Stomach smooth muscle (tissue), 2 donors: Measurements from ENCODE around the gene TREX2.

Experiments used
- H3K27ac ChIP-seq: one replicate; pipeline ENCODE4 v1.7.0; 2013; ENCODE audit warnings: mild to moderate bottlenecking, low read length, inconsistent platforms
- H3K27me3 ChIP-seq, 2 donors: one replicate each; pipeline ENCODE4 v1.7.0; 2013; ENCODE audit warnings: low read length in 2 of 2; ENCODE audit not compliant: insufficient read depth in 2 of 2, control insufficient read depth in 1 of 2
- H3K36me3 ChIP-seq, 2 donors: one replicate each; pipeline ENCODE4 v1.7.0; 2013; ENCODE audit warnings: low read length in 2 of 2; ENCODE audit not compliant: control insufficient read depth in 2 of 2, insufficient read depth in 2 of 2
- H3K4me1 ChIP-seq: one replicate; pipeline ENCODE4 v1.7.0; 2013; ENCODE audit warnings: low read length; ENCODE audit not compliant: control insufficient read depth, insufficient read depth
- H3K4me3 ChIP-seq, 2 donors: one replicate each; pipeline ENCODE4 v1.7.0; 2013; ENCODE audit warnings: low read length in 2 of 2
- H3K9ac ChIP-seq, 2 donors: one replicate each; pipeline ENCODE4 v1.7.0; 2013; ENCODE audit warnings: low read length in 2 of 2, mild to moderate bottlenecking in 1 of 2
- H3K9me3 ChIP-seq, 2 donors: one replicate each; pipeline ENCODE4 v1.7.0; 2013; ENCODE audit warnings: low read length in 2 of 2; ENCODE audit not compliant: control insufficient read depth in 2 of 2
- donor health status: healthy.
- donor health status: Pancreatic carcinoma.

TREX2 gene

GRCh38 chrX:153446636-153446936 lies 730 bp upstream of the TREX2 start:
- Histone ChIP-seq H3K9me3 (no peaks in the 10 kb centered on the region), H3K4me1 (no peaks in the 10 kb centered on the region), H3K27ac (no peak overlapping the region), H3K9ac (no peak overlapping the region), H3K4me3 (no peak overlapping the region), H3K27me3 (no peaks in the 10 kb centered on the region), H3K36me3 (no peaks in the 10 kb centered on the region)

GRCh38 chrX:153445106-153445855 lies 575 bp downstream of the TREX2 start:
- no peak overlapping the region for H3K27ac ChIP-seq
- no peaks in the 10 kb centered on the region for H3K9me3 ChIP-seq
- no peak overlapping the region for H3K4me3 ChIP-seq
- no peaks in the 10 kb centered on the region for H3K36me3 ChIP-seq
- H3K9ac ChIP-seq = no peak overlapping the region
- H3K27me3 ChIP-seq = peaks cover 0 to 5% of the 10 kb centered on the region in 2 donors
- H3K4me1 ChIP-seq = no peaks in the 10 kb centered on the region

- peaks cover 0 to 1% of the 10 kb centered on the region in 2 donors for H3K9me3 ChIP-seq
- no peak overlapping the region for H3K9ac ChIP-seq
- H3K27ac ChIP-seq = no peak overlapping the region
- H3K4me3 ChIP-seq = no peak overlapping the region
- no peaks in the 10 kb centered on the region for H3K36me3 ChIP-seq
- peaks cover 0 to 9% of the 10 kb centered on the region in 2 donors for H3K27me3 ChIP-seq
- H3K4me1 ChIP-seq = no peaks in the 10 kb centered on the region
Measured at GRCh38 chrX:153444333-153445011, 1.4 kb downstream of the TREX2 start.

GRCh38 chrX:153443476-153444332 lies 2.2 kb downstream of the TREX2 start:
- Histone ChIP-seq H3K9me3 (peaks cover 0 to 4% of the 10 kb centered on the region in 2 donors), H3K27me3 (peaks cover 0 to 10% of the 10 kb centered on the region in 2 donors)

GRCh38 chrX:153442463-153442862 lies 3.4 kb downstream of the TREX2 start:
- Histone ChIP-seq H3K27ac (no peak overlapping the region), H3K36me3 (no peaks in the 10 kb centered on the region), H3K4me1 (no peaks in the 10 kb centered on the region), H3K27me3 (peaks cover 0 to 15% of the 10 kb centered on the region in 2 donors), H3K9ac (no peak overlapping the region), H3K4me3 (no peak overlapping the region), H3K9me3 (peaks cover 0 to 4% of the 10 kb centered on the region in 2 donors)

More at GRCh38 chrX:153443476-153444332, 2.2 kb downstream of the TREX2 start:
- no peaks in the 10 kb centered on the region for H3K4me1 ChIP-seq
- H3K9ac ChIP-seq = no peak overlapping the region
- no peak overlapping the region for H3K27ac ChIP-seq
- no peak overlapping the region for H3K4me3 ChIP-seq
- no peaks in the 10 kb centered on the region for H3K36me3 ChIP-seq

GRCh38 chrX:153441981-153442380 lies 3.9 kb downstream of the TREX2 start:
- H3K4me1 ChIP-seq = no peaks in the 10 kb centered on the region
- H3K4me3 ChIP-seq = no peak overlapping the region
- peaks cover 0 to 16% of the 10 kb centered on the region in 2 donors for H3K27me3 ChIP-seq
- peaks cover 0 to 4% of the 10 kb centered on the region in 2 donors for H3K9me3 ChIP-seq
- H3K36me3 ChIP-seq = no peaks in the 10 kb centered on the region
- H3K9ac ChIP-seq = no peak overlapping the region
- no peak overlapping the region for H3K27ac ChIP-seq

GRCh38 chrX:153441296-153441695 lies 4.6 kb downstream of the TREX2 start:
- Histone ChIP-seq H3K9me3 (peaks cover 0 to 4% of the 10 kb centered on the region in 2 donors), H3K9ac (no peak overlapping the region), H3K27ac (no peak overlapping the region), H3K4me3 (no peak overlapping the region), H3K4me1 (no peaks in the 10 kb centered on the region), H3K27me3 (peaks cover 0 to 17% of the 10 kb centered on the region in 2 donors), H3K36me3 (no peaks in the 10 kb centered on the region)

GRCh38 chrX:153440556-153441135 lies 5.2 kb downstream of the TREX2 start:
- peaks cover 0 to 6% of the 10 kb centered on the region in 2 donors for H3K9me3 ChIP-seq
- peaks cover 0 to 17% of the 10 kb centered on the region in 2 donors for H3K27me3 ChIP-seq
- H3K4me3 ChIP-seq = no peak overlapping the region
- H3K27ac ChIP-seq = no peak overlapping the region
- no peaks in the 10 kb centered on the region for H3K4me1 ChIP-seq
- no peak overlapping the region for H3K9ac ChIP-seq
- H3K36me3 ChIP-seq = no peaks in the 10 kb centered on the region

- H3K27me3 ChIP-seq = peaks cover 0 to 17% of the 10 kb centered on the region in 2 donors
- H3K9ac ChIP-seq = no peak overlapping the region
- H3K27ac ChIP-seq = no peak overlapping the region
- H3K36me3 ChIP-seq = no peaks in the 10 kb centered on the region
- H3K4me3 ChIP-seq = no peak overlapping the region
- H3K4me1 ChIP-seq = no peaks in the 10 kb centered on the region
- peaks cover 0 to 7% of the 10 kb centered on the region in 2 donors for H3K9me3 ChIP-seq
Measured at GRCh38 chrX:153439977-153440376, 5.9 kb downstream of the TREX2 start.

GRCh38 chrX:153438532-153438931 lies 7.3 kb downstream of the TREX2 start:
- peaks cover 0 to 18% of the 10 kb centered on the region in 2 donors for H3K27me3 ChIP-seq
- no peak overlapping the region for H3K9ac ChIP-seq
- H3K27ac ChIP-seq = no peak overlapping the region
- H3K4me3 ChIP-seq = no peak overlapping the region
- peaks cover 0 to 7% of the 10 kb centered on the region in 2 donors for H3K9me3 ChIP-seq
- no peaks in the 10 kb centered on the region for H3K36me3 ChIP-seq
- no peaks in the 10 kb centered on the region for H3K4me1 ChIP-seq
